ENCODE results near the gene SNRK.

Gene SNRK

GRCh38 chr3:43309372-43310305 is 23.3 kb downstream of the SNRK start:
- DNase-seq (ENCODE audit: low spot score), result no peak

GRCh38 chr3:43316783-43317460 is 30.6 kb downstream of the SNRK start:
- no peak for DNase-seq (ENCODE audit: low spot score)

- peak; percentile 29 for DNase-seq (ENCODE audit: low spot score)
These were observed 31.3 kb downstream of the SNRK start for GRCh38 chr3:43317461-43318316.

GRCh38 chr3:43319376-43319775 is 33.0 kb downstream of the SNRK start:
- DNase-seq (ENCODE audit: low spot score), result no peak

GRCh38 chr3:43319794-43320193 is 33.5 kb downstream of the SNRK start:
- DNase-seq (ENCODE audit: low spot score), result no peak

- DNase-seq (ENCODE audit: low spot score), result no peak
These were observed 33.9 kb downstream of the SNRK start for GRCh38 chr3:43320288-43320687.

GRCh38 chr3:43323541-43323940 is 37.2 kb downstream of the SNRK start:
- no peak for DNase-seq (ENCODE audit: low spot score)

- DNase-seq (ENCODE audit: low spot score), result no peak
These were observed 40.7 kb downstream of the SNRK start for GRCh38 chr3:43326891-43327581.

- no peak for DNase-seq (ENCODE audit: low spot score)
These were observed 41.2 kb downstream of the SNRK start for GRCh38 chr3:43327582-43327979.

- no peak for DNase-seq (ENCODE audit: low spot score)
These were observed 42.3 kb downstream of the SNRK start for GRCh38 chr3:43328653-43329052.

GRCh38 chr3:43330981-43331380 is 44.6 kb downstream of the SNRK start:
- no peak for DNase-seq (ENCODE audit: low spot score)

- no peak for DNase-seq (ENCODE audit: low spot score)
These were observed 45.0 kb downstream of the SNRK start for GRCh38 chr3:43331381-43331780.

GRCh38 chr3:43334976-43335375 is 48.6 kb downstream of the SNRK start:
- no peak for DNase-seq (ENCODE audit: low spot score)

- DNase-seq (ENCODE audit: low spot score), result no peak
These were observed 49.5 kb downstream of the SNRK start for GRCh38 chr3:43335799-43336198.

GRCh38 chr3:43338295-43338694 is 52.0 kb downstream of the SNRK start:
- no peak for DNase-seq (ENCODE audit: low spot score)

- no peak for DNase-seq (ENCODE audit: low spot score)
These were observed 54.1 kb downstream of the SNRK start for GRCh38 chr3:43340403-43340802.

- no peak for DNase-seq (ENCODE audit: low spot score)
These were observed 55.4 kb downstream of the SNRK start for GRCh38 chr3:43341788-43342187.

GRCh38 chr3:43343185-43343584 is 56.8 kb downstream of the SNRK start:
- DNase-seq (ENCODE audit: low spot score), result no peak

- no peak for DNase-seq (ENCODE audit: low spot score)
These were observed 57.5 kb downstream of the SNRK start for GRCh38 chr3:43343815-43344214.

- DNase-seq (ENCODE audit: low spot score), result no peak
These were observed 58.2 kb downstream of the SNRK start for GRCh38 chr3:43344520-43344919.

- no peak for DNase-seq (ENCODE audit: low spot score)
These were observed 58.9 kb downstream of the SNRK start for GRCh38 chr3:43345246-43345645.

GRCh38 chr3:43345877-43346276 is 59.5 kb downstream of the SNRK start:
- peak; percentile 67 for DNase-seq (ENCODE audit: low spot score)

All from hepatic stellate cell (primary cell).